ENCODE data around the gene MGAT5B. TPM values are rescaled to one million over a fixed set of nuclear protein-coding genes. Genes with fewer than 3 reads are reported as not detected.

The MGAT5B gene
- total RNA-seq, 1 donor from 2014 or later: 1.2 TPM

GRCh38 chr17:76926237-76926866 lies 58.1 kb downstream of the MGAT5B start:
- intact Hi-C loops (cut with micrococcal nuclease): no loop called here

DNA sequence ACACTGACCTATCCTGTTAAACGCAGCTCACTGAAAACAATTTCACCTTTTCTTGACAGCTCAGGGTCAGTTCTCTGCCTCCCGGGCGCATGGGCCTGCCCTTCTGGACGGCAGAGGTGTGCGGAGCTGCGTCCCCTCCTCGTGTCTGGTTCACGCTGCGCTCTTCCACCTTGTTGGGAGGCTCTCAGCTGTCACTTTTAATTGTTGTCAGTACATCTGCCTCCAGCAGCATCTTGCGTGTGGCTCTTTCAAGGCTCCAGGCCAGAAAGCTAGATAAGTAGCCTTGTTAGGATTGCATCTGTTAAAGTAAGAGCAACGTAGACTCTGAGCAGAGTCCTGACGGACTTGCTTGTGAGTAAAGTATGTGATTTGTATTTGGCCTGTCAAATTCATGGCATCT lies 59.4 kb downstream of the MGAT5B start:
- intact Hi-C loops (cut with micrococcal nuclease): no loop called here

GRCh38 chr17:76927982-76928381 lies 59.8 kb downstream of the MGAT5B start:
- intact Hi-C loops (cut with micrococcal nuclease): no loop called here

- intact Hi-C loops (cut with micrococcal nuclease): no loop called here
Measured at GRCh38 chr17:76929148-76929547, 60.9 kb downstream of the MGAT5B start.

DNA sequence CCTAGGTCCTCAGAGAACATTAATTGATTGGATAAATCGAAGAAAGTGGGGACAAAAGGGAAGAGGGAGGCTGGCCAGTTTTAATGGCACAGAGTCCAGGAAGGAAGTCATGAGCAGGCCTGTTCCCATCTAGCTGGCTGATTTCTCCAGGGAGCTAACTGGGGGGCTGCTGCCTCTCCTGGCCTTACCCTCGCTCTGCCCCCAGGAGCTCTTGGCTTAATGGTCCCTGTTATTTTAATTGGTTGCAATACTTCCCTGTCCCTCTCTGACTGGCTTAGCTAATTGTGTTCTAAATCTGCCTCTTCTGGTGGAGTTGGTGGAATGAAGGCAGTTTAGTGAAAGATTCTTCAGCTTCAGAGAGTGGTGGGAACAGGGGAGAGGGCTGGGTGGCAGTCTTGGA lies 61.4 kb downstream of the MGAT5B start:
- intact Hi-C loops (cut with micrococcal nuclease): no loop called here

- intact Hi-C loops (cut with micrococcal nuclease): no loop called here
Measured at GRCh38 chr17:76930107-76930506, 61.9 kb downstream of the MGAT5B start.

DNA sequence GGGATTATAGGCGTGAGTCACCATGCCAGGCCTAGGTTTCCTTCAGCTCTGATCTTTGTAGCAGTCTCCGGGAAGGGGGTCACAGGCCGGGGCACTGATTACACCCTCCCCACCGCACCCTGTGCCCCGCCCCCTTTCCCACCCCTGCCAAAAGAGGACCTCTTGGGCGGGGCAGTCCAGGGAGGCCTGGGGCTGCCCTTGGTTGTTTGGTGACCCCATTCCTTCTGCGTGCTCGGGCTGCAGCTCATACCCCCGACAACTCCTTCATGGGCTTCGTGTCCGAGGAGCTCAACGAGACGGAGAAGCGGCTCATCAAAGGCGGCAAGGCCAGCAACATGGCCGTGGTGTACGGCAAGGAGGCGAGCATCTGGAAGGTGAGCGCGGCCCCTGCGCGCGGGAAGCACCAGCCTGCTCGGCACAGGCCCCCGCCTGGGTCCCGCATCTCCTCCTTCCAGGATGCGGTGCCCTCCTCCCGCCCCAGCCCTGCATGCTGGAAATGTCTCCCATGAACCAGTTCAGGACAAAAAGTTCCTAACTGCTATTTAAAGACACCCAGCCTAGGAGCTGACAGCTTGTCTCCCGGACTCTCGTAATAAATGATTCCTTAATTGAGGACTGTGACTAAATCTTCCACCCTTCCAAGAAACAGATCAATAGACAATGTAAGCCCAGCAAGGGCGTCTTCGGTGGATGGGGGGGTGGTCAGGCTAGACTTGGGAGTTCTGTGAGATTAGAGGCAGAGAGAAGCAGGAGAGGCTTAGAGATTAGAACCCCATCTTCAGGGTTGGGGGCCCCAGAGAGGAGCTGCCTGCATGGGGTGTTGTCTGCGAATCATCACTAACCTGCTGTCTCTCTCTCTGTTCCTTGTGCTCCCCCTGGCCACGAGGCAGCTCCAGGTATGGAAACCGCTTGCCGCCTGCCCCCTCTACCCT lies 64.5 kb downstream of the MGAT5B start:
- intact Hi-C loops (cut with micrococcal nuclease): no loop called here

DNA sequence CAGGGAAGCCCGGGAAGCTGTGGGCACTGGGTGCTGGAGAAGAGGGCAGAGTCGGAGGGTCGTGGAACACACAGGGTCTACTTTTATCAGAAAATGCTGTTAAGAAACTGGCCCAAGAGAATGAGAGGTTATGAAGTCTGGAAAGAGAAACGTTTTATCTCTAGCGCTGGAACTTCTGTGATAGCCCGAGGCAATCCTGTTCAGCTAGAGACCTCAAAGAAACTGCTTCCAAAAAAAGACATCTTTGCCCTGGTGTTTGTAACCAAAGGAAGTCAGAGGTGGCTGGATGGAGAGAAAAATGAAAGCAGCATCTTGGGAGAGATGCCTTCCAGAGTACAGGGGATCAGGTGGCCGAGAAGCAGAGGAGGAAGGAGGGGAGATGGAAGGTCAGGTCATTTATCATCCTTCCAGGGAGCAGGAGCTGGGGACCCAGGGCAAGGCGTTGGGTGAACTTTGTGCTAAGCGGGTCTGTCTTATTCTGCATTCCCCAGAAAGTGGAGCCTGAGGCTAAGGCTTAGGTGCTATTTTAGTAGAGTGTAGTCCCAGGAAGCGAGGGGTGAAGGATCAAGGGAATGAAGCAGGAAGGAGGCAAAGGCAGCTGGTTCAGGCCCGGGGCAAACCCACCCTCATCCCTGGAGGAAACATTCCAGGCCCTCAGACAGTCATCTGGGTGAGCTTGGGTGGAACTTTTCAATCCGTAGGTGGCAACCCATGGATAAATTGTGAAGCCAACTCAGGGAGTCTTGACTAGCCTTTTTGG lies 66.5 kb downstream of the MGAT5B start:
- intact Hi-C loops (cut with micrococcal nuclease): no loop called here

- intact Hi-C loops (cut with micrococcal nuclease): no loop called here
Measured at GRCh38 chr17:76935331-76935730, 67.1 kb downstream of the MGAT5B start.

DNA sequence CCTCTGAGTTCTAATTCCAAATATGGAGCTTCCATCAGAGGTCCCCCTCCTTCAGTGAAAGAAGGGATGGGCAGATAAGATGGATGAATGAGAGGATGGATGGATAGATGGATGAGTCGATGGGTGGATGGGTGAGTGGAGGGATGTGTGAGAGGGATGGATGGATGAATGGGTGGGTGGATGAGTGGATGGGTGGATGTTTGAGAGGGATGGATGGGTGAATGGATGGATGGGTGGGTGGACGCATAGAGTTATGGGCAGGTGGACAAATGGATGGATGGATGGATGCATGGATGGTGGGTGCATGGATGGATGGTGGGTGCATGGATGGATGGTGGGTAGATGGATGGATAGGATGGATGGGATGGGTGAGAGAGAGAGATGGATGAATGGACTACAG lies 69.0 kb downstream of the MGAT5B start:
- intact Hi-C loops (cut with micrococcal nuclease): no loop called here

GRCh38 chr17:76938009-76938408 lies 69.8 kb downstream of the MGAT5B start:
- intact Hi-C loops (cut with micrococcal nuclease): no loop called here

DNA sequence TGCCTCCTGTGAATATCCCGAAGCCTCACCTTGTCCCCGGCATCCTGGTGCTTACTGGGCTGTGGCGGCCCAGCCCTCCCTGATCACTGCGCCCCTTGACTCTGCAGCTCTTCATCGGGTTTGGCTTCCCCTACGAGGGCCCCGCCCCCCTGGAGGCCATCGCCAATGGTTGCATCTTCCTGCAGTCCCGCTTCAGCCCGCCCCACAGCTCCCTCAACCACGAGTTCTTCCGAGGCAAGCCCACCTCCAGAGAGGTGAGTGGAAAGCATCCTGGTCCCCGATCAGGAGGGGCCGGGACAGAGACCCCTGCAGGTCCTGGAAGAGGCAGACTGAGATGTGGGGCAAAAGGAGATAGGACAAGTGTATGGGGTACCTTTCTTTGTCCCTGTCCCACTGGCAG lies 72.1 kb downstream of the MGAT5B start:
- intact Hi-C loops (cut with micrococcal nuclease): no loop called here

GRCh38 chr17:76940738-76941350 lies 72.6 kb downstream of the MGAT5B start:
- intact Hi-C loops (cut with micrococcal nuclease): no loop called here

DNA sequence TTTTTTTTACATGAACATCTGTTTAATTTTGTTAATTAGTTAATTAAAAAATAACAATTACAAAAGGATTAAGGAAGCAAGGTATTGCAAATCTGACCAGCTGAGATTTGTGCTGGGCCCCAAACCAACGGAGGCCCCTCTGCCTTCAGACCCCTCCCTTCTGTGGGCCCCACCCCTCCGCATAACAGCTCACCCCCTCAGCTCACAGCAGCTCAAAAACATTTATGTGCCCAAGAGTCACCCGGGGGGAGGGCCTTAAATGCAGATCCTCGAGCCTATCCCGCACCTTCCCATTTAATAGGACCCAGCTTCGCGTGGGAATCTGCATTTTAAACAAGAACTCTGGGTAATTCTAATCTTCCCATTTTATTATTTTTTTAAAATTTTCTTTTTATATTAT lies 75.0 kb downstream of the MGAT5B start:
- intact Hi-C loops (cut with micrococcal nuclease): no loop called here

- intact Hi-C loops (cut with micrococcal nuclease): no loop called here
Measured at GRCh38 chr17:76943781-76944213, 75.6 kb downstream of the MGAT5B start.

DNA sequence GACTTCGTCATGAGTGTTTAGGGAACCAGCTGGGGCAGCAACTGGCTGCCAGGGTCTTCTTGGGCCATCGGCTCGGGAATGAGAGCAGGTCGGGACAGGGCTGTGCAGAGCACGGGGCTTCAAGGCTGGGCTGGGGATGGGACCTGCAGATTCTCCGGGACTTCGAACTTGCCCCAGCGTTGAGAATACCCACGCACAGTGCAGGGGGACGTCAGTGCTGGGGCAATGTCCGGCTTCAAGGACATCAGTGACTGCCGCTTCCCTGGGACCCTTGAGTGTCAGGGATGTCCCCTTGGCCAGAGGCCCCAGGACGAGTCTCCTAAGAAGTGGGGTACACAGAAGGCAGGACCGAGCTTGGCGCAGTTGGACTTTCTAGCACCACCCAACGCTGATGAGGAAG lies 76.3 kb downstream of the MGAT5B start:
- intact Hi-C loops (cut with micrococcal nuclease): no loop called here

DNA sequence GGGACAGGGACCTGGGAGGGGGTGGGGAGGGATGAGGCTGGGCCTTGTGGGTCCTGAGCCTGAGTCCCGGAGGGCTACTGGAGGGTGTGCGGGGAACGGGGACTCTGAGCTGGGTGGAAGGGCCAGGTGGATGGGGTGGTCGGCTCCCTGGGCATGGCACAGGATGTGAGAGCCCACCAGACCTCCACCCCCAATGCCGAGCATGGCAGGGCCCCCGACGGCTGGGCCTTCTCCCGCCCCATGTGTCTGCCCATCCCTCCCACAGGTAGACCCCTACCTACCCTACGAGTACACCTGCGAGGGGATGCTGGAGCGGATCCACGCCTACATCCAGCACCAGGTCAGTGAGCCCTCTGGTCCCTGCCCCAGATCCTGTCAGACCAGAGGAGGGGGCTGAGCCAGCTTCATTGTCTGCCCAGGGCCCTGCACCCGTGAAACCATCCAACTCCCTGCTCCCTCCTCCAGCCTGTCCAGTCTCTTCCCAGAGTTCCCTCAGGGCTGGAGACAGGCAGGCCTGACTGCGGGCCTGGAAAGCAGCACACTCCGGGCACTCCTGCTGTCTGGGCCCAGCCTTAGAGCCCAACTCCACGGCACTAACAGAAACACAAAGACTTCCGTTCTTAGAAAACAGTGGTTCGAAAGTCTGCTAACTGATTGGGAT lies 78.0 kb downstream of the MGAT5B start:
- intact Hi-C loops (cut with micrococcal nuclease): no loop called here

GRCh38 chr17:76946772-76947135 lies 78.5 kb downstream of the MGAT5B start:
- intact Hi-C loops (cut with micrococcal nuclease): no loop called here

- intact Hi-C loops (cut with micrococcal nuclease): no loop called here
Measured at GRCh38 chr17:76947309-76947708, 79.1 kb downstream of the MGAT5B start.

GRCh38 chr17:76947771-76948170 lies 79.6 kb downstream of the MGAT5B start:
- intact Hi-C loops (cut with micrococcal nuclease): no loop called here

- intact Hi-C loops (cut with micrococcal nuclease): no loop called here
Measured at GRCh38 chr17:76948301-76948700, 80.1 kb downstream of the MGAT5B start.
